Ureter (tissue), 1 donor: ENCODE measurements around the gene NSUN3. TPM values are rescaled to one million over a fixed set of nuclear protein-coding genes. Genes with fewer than 3 reads are reported as not detected.

Experiments used
- DNase-seq: peaks from one replicate; pipeline ENCODE4 v3.0.0-alpha.2; 2020; ENCODE audit warnings: low spot score
- total RNA-seq: library from RNA; stranded (reverse); gene quantifications from one replicate; pipeline ENCODE4 v1.2.4, GENCODE V29; 2023
- donor health status: DM: yes; HTN: yes; CAD: no.

The NSUN3 gene
- total RNA-seq, 1 donor from 2014 or later: 22.7 TPM

DNA sequence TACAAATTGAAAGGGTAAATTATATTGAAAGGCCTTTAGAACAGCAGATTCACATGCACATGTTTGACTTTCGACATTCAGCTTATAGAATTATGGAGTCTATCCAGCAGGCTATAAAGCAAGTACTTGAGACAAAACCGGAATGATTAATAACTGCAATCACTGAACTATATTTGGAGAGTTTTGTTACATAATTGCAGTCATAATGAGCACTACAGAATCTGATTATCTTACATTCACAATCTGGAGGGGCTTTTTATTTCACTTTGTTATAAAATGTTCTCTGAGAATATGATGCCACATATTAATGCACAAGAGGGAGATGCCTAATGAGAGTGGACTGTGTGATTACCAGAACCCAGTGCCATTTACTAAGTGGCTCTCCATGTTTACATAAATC lies 64.3 kb downstream of the NSUN3 start:
- no peak for DNase-seq

DNA sequence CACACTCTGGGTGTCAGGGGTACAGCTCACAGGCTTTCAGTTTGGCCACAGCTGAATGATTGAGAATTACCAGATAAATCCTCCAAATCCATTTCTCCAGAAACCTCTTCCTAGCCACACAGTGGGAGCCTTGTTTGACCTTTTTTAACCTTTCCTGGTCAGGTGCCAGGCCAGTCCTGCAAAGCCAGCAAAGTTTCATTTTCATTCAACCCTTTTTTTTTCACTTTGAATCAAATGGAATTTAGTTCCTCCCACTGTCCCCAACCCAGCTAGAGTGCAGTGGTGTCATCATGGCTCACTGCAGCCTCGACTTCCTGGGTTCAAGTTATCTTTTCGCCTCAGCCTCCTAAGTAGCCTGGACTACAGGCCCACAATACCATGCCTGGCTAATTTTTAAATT lies 67.8 kb downstream of the NSUN3 start:
- DNase-seq: no peak

DNA sequence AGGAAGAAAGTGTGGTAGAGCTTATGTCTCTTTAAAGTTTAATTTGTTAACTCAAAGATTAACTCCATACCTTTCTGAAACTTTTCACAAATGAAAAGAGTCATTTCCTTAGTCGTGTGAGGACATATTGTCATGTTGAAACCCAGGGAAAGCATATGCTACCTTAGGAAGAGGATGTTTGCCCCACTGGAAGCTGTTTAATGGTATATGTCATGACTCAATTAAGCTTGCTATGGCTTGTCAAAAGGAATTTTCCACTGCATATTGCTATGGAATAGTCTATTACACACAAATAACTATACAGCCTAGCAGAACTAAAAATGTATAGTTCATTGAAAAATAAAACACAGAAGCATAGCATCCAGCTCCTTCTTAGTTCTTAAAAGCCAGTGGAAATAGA lies 69.9 kb downstream of the NSUN3 start:
- DNase-seq: no peak

DNA sequence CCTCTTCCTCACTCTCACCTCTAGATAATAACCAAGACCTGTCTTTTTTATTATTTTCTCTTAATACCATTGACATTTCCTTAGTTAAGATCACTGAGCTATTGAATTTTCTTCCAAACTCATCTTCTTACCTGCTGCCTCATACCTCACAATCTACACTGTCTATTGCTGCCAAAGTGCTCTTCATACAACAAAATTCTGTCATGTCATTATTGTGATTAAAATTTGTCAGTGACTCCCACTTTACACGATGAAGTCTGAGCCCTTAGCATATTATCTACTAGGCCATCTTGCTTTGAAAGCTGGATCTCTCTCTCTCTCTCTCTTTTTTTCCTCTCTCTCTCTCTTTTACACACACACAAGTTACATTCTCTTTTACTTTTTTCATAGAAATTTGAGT lies 73.3 kb downstream of the NSUN3 start:
- DNase-seq: no peak

DNA sequence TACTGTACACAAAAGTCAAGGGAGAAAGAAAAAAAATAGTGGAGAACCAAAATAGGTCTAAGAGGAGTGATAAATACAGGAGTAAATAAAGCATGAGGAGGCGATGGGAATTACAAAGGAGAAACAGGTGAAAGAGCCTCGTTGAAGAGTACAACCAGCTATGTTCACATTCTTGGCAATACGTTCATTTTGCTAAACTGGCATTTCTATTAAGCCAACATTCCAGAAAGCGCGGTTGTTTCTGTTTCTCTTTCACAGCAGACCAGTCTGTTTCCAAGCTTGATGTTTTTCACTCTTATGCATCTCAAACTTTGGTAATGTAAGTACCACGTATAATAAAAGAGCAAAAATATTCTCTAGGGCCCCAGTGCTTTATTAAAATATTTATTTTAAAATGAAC lies 74.5 kb downstream of the NSUN3 start:
- no peak for DNase-seq

DNA sequence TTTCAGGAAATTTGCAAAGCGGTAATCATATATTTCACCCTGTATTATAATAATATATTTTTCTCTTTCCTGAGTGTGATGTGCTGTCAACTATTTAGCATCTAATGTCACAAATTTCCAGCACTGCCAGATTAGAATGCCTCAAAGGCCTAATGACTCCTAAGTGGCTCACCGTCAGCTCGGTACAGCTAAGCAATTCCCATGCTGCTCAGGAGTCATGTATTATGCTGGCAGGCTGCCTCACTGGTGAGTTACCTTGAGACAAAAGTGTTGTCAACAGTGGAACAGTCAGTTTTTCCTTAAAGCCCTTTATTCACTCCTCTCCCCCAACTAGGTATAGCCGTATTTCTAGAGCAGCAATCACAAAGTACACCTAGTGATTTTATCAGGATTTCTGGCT lies 83.6 kb downstream of the NSUN3 start:
- no peak for DNase-seq

DNA sequence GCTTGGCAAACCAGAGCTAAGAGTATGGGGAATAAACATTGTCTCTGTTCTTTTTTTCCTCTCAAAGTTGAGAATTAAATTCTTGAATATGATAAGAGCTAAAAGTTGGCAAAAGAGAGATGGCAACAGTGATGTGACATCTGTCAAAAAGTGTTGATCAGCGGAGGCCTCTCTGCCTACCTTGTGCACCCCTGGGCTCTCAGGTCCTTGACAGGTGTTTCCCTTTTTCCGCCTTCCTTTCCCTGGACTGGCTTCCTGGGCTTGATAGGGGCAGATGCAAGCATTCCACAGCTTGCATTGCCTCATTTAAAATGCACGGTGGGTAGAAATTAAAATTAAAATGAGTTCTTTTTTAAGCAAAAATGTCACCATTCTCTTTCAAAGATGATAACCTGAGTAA lies 84.2 kb downstream of the NSUN3 start:
- DNase-seq: no peak

DNA sequence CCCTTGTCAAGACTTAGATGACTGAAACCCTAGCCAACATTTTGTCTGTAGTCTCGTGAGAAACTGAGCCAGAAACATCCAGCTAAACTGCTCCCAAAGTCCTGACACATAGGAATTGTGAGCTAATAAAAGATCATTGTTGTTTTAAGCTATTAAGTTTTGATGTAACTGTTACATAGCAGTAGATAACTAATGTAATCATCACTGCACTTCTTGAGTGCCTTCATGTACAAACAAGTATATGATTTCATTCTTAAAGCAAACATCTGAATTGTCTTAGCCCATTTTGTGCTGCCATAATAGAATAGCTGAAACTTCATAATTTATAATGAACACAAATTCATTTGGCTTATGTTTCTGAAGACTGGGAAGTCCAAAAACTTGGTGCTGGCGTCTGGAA lies 87.3 kb downstream of the NSUN3 start:
- no peak for DNase-seq

DNA sequence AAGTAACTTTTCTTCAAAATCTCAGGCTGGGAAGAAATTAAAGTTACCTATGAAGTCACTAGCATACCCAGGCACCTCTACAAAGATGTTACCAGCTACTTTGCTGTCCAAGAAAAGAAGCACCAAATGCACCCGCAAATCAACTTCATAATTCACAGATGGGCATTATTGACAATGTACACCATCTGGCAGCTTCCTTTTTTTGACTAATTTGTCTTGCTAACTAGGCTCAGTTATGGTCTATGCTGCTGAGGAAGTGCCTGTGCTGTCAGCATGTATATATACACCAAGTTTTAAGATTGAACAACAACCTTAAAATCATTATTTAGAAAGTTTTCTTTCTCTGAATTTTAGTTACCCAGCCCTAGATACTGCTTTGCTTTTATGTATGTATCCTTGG lies 93.8 kb downstream of the NSUN3 start:
- DNase-seq: no peak

DNA sequence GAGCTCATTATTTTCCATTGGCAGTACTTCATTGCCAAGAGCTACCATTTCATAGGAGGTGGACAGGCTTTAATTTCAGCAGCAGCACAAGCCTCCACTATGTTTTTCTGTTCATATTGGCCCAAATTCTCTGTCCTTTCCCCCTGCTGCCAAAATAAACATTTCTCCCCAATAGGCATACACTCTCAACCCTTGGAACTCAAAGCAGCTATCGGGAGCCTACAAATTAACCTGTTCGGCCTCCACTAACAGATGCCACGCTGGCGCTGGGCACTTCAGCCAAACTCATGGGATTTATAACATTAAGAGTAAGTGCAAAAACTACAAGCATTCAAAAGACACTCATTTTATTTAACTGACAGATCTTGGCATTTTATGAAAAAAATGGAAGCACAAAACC lies 95.7 kb downstream of the NSUN3 start:
- no peak for DNase-seq

DNA sequence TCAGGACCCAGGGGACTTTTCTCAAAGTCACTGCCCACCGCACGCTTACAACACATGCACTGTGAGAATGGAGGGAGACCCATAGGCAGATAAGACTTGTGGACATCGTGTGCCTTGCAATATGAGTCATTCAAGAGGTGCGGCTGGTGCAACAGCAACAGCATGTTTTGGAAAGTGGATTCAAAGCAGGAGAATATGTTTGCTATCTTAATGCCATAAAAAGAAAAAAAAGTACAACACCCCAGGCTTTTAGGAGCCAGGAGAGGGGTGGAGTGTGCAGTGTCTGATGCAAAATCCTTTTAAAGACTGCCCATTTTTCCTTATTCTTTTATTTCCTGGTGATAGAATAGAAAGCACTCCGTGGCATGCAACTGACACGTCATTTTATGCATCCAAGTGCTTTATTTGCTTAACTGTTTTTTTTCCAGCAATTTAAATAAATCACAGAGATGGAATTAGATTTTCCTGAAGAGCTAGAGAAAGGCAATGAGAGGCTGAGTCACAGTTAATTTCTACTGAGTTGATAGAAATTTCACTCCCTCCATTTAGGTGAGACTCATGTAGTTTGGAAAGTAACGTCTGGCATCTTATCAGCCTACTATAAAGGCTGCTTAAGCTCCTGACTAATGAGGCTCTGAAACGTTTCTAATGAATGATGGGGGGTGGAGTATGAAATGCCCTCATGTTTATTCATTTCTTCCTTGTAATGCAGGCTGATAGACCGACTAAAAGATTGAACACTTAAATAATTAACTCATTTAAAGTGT lies 96.4 kb downstream of the NSUN3 start:
- no peak for DNase-seq

DNA sequence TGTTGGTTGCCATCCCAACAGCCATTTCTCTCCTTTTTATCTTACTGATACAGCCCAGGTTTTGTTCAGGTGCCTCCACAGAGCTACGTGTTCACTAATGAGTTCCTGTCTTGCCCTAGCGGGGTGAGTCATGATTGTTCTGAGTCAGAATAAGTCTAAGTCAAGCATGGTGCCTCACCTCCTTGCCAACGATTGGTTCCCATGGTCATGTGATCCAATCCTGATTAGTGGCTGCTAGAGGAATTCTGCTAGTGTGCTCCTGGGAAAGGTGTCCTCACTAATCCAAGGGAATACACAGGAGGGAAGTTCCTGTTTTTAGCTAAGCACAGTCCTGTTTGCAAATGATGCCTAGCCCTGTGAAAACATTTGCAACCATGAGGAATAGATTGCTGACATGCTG lies 99.8 kb downstream of the NSUN3 start:
- no peak for DNase-seq

DNA sequence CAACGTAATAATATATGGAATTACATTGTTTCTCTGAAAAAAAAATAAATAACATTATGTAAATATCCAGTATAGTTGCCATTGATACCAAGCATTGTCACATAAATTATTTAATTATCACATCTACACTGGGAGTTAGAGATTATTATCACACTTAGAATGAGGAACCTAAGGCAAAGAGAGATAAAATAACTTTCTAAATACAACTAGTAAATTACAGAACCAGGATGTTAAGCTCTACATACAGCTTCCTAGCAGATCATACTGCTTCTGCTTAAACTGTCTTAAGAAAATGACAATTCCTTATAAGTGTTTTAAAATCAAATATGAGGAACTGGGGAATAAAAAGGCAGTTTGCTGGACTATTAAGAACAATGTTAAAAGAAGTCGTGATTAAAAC lies 104.5 kb downstream of the NSUN3 start:
- DNase-seq: no peak

DNA sequence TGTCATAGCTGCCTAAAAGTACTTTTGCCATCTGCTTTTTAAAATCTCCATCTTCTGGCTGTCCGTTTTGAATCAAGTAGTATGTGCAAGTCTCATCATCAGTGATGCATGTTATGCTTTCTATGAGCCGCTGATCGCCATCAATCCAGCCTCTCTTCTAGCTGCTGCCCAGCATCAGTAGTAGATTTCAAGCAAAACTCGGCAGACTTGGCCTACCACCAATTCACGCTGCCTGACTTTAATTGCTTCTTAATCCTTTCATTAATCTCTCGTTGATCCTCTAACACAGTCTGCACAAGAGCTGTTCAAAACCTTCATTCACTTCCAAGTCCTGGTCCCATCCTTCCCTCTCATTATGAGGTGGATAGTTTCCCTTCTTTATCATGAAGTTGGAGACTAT lies 104.9 kb downstream of the NSUN3 start:
- DNase-seq: no peak

DNA sequence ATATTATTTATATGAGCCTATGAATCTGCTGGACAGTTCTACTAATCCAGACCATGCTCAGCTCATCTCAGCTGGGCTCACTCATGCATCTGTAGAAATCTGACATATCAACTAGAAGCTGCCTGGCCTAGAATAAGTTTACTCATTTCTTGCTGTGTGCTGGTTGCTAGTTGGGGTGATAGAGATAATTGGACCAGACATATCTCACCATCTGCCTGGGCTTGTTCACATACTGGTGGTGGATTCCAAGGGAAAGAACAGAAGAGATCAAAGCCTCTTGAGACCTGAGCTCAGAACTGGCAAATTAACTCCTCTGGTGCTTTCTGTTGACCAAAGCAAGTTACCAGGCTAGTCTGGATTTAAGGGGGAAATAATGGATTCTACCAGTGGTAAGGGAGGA lies 109.1 kb downstream of the NSUN3 start:
- DNase-seq: no peak

DNA sequence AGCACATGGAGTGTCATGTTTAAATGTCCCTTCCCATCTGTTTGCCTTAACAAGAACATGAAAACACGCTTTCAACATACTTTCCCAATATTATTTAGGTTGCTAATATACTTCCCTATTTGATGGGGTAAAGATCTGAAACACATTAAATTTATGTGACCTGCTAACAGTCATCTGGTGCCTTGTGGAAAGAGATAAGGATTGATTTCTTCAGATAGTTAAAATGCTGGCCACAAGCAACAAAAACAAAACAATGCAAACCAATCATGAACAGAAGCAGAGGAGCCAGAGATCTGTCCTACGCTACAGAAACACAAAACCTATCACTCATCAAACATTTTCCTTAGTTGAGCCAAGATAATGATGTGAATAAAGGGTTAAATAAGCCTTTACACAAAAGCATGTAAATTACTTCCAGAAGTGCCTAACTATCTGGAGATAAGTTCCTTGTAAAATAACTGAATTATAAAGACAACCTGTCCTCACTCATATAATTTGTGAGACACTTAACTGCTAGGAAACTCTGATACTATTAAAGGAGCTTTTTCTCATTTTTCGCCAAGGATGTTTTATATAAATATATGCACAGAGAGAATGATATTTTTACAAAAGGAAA lies 109.9 kb downstream of the NSUN3 start:
- no peak for DNase-seq

DNA sequence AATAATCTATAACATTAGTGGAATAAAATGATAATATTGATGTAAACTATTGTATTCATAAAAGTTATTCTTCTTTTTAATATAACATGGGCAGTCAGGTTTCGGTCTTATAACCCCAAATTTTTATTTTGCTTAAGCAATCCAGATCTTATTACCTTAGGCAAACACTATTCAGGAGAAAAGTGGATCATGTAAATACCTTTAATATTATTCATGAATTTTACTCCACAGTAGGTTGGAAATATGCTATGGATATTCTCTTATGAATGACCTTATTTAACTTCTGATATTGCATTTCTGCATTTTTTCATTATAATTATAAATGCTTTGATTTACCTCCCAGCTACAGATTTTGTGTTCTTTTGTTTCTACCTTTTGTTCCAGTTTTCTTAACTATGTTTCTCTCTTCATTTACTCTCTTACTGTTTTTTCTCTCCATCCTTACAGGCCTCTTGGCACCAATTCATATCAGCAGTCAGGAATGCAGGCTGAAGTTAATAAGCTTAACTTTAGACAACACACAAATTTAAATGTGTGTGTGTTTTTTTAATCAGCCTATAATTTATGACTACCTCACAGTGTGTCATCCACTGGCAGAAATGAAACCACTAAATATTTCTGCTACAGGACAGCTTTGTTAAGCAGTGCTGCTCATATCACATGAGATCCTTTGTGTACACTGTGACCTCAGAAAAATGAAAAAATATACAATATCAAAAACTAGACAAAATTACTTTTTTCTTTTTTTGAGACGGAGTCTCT lies 111.0 kb downstream of the NSUN3 start:
- no peak for DNase-seq

DNA sequence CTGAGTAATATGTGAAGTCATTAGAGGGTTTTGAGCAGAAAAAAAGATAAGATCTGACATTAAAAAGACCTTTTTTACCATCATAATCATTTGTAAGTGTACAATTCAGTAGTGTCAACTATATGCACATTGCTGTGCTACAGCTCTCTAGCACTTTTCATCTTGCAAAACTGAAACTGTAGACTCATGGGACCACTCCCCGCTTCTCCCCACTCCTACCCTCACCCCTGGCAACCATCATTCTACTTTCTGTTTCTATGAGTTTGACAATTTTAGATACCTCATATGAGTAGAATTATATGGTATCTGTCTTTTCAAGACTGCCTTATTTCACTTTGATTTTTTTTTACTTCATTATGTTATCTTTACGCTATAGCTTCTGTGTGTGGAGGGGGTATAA lies 112.8 kb downstream of the NSUN3 start:
- no peak for DNase-seq

DNA sequence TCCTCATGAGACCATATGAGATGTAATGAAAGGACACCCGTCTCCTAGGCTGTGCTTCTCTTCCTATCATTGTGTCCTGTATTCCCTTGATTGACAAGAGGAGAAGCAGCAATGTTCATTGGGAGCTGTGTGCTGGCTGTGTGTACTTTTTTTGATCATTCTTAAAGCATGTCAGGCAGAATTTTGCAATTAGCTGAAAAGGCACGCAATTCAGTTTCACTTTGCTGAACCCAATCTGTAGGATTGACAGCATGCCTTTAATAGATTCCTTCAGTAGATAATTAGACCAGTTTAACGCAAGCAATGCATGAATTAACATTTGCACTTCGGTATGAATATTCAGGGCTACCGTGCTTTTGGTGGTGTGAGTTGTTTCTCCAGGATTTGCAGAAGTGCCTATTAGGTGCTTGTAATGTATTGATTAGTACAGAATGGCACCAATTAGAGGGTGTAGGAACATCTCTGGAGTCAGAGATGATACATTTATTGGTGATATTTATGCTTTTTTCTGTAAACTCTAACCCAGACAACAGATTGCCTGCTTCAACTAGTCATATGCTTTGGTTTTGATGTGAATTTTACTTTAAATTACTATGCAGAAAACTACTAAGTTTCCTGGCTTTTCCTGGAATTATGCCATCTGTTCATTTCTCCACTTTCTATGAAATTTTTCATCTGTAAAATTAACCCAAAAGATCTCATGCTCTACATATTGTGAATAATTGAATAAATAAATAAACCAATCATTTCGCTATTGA lies 114.3 kb downstream of the NSUN3 start:
- no peak for DNase-seq
